ENCODE results near the gene INSL3. TPM values are rescaled to one million over a fixed set of nuclear protein-coding genes. Genes with fewer than 3 reads are reported as not detected.

The INSL3 gene
- total RNA-seq, 1 experiment from 2014 or later, result 4.0 TPM

- no peak for DNase-seq
- intact Hi-C loops (cut with micrococcal nuclease; ENCODE audit: unreplicated experiment), result no loop called here
- no peaks in the 10 kb centered on the region for H3K4me1 ChIP-seq (replicated peaks; ENCODE audit: insufficient read depth)
These were observed 14.1 kb upstream of the INSL3 start for GRCh38 chr19:17835182-17836006.

GRCh38 chr19:17834350-17835181 is 13.2 kb upstream of the INSL3 start:
- Histone ChIP-seq H3F3A (ENCODE audit: insufficient read depth, low read depth) (peaks cover 18% of the 10 kb centered on the region), H2AFZ (no peak overlapping the region), H3K27me3 (ENCODE audit: insufficient read depth, low read depth) (no peaks in the 10 kb centered on the region), H3K27ac (no peak overlapping the region), H4K20me1 (ENCODE audit: insufficient read depth) (no peaks in the 10 kb centered on the region), H3K4me1 (replicated peaks; ENCODE audit: insufficient read depth) (peaks cover 4% of the 10 kb centered on the region), H3K4me2 (no peak overlapping the region), H3K9me3 (ENCODE audit: insufficient read depth, low read depth) (no peaks in the 10 kb centered on the region), H3K9me2 (ENCODE audit: insufficient read depth) (no peaks in the 10 kb centered on the region), H3K4me3 (no peak overlapping the region), H3K36me3 (ENCODE audit: low read depth) (no peaks in the 10 kb centered on the region), H3K79me2 (ENCODE audit: low read depth) (0 out of 2 replicates have a peak, but pooled peaks cover 3% of the 10 kb centered on the region)
- TF ChIP-seq EZH2 (IDR thresholded peaks at IDR 0.05; ENCODE audit: low read depth) (no peak), CTCF (conservative IDR thresholded peaks at IDR 0.05) (no peak; the same call in 1 of the 2 replicates)
- intact Hi-C loops (cut with micrococcal nuclease; ENCODE audit: unreplicated experiment), result no loop called here
- BruUV-seq (replicated peaks), result no TSS peak
- ChIA-PET POLR2A (ENCODE audit: unreplicated experiment) (no interaction called here), CTCF (interaction anchor here (0.6 to 0.7 kb wide), 2 partner anchors 19 to 174 kb away, joined by 3 read pairs; no protein-coding TSS in a partner anchor)
- no peak for DNase-seq

More at GRCh38 chr19:17835182-17836006, 14.1 kb upstream of the INSL3 start:
- CTCF ChIA-PET, result no interaction called here
- TF ChIP-seq CTCF (conservative IDR thresholded peaks at IDR 0.05) (no peak), EZH2 (IDR thresholded peaks at IDR 0.05; ENCODE audit: low read depth) (no peak)
- H3K27me3 ChIP-seq (ENCODE audit: insufficient read depth, low read depth), result no peaks in the 10 kb centered on the region
- no peaks in the 10 kb centered on the region for H3K79me2 ChIP-seq (ENCODE audit: low read depth)
- H3K9me2 ChIP-seq (ENCODE audit: insufficient read depth), result no peaks in the 10 kb centered on the region
- H3K9me3 ChIP-seq (ENCODE audit: insufficient read depth, low read depth), result no peaks in the 10 kb centered on the region
- POLR2A ChIA-PET (ENCODE audit: unreplicated experiment), result no interaction called here
- H3K36me3 ChIP-seq (ENCODE audit: low read depth), result no peaks in the 10 kb centered on the region
- H3K4me2 ChIP-seq, result no peak overlapping the region
- no peak overlapping the region for H2AFZ ChIP-seq
- peaks cover 13% of the 10 kb centered on the region for H3F3A ChIP-seq (ENCODE audit: insufficient read depth, low read depth)
- no peaks in the 10 kb centered on the region for H4K20me1 ChIP-seq (ENCODE audit: insufficient read depth)
- no TSS peak for BruUV-seq (replicated peaks)
- H3K27ac ChIP-seq, result no peak overlapping the region
- no peak overlapping the region for H3K4me3 ChIP-seq

GRCh38 chr19:17832443-17833208 is 11.3 kb upstream of the INSL3 start:
- no TSS peak for BruUV-seq (replicated peaks)
- TF ChIP-seq CTCF (conservative IDR thresholded peaks at IDR 0.05) (no peak), EZH2 (IDR thresholded peaks at IDR 0.05; ENCODE audit: low read depth) (no peak)
- H3K4me1 ChIP-seq (replicated peaks; ENCODE audit: insufficient read depth), result peaks cover 8% of the 10 kb centered on the region
- 0 out of 2 replicates have a peak, but pooled peaks cover 3% of the 10 kb centered on the region for H3K79me2 ChIP-seq (ENCODE audit: low read depth)
- H3F3A ChIP-seq (ENCODE audit: insufficient read depth, low read depth), result peaks cover 20% of the 10 kb centered on the region
- H3K36me3 ChIP-seq (ENCODE audit: low read depth), result no peaks in the 10 kb centered on the region
- no peaks in the 10 kb centered on the region for H4K20me1 ChIP-seq (ENCODE audit: insufficient read depth)
- no peak overlapping the region for H2AFZ ChIP-seq
- H3K4me3 ChIP-seq, result no peak overlapping the region
- no peaks in the 10 kb centered on the region for H3K9me2 ChIP-seq (ENCODE audit: insufficient read depth)
- no peaks in the 10 kb centered on the region for H3K9me3 ChIP-seq (ENCODE audit: insufficient read depth, low read depth)
- H3K27ac ChIP-seq, result no peak overlapping the region
- H3K4me2 ChIP-seq, result no peak overlapping the region
- ChIA-PET POLR2A (ENCODE audit: unreplicated experiment) (interaction anchor here (0.6 kb wide), 1 partner anchor 227 kb away, joined by 8 read pairs; no protein-coding TSS in a partner anchor), CTCF (no interaction called here)
- no peaks in the 10 kb centered on the region for H3K27me3 ChIP-seq (ENCODE audit: insufficient read depth, low read depth)
- no peak for DNase-seq
- intact Hi-C loops (cut with micrococcal nuclease; ENCODE audit: unreplicated experiment), result no loop called here

All from PC-9 (cell line).